ENCODE measurements around the gene ACSS1.

DNA sequence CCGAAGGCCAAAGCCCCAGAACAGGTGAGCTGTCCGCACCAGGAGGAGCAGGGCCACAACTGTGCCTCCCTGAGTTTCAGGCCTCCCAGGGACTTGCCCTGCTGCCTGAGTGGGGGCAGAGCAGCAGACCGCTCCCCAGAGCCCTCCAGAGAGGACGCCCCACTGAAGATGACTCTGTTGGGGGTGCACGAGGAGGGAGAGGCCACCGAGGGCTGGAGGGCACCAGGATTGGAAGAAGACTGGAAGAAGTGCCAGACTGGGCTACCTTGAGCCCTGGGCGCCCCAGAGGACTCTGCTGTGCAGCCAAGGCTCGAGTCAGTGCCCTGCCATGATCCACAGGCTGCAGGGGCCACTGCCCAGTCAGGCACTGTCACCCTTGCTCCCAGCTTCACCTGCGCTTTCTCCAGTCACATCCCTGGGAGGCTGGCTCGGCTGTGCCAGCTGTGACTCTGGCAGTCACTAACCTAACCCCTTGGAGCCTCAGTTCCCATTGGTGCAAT is 97.6 kb downstream of the ACSS1 start:
- TF ChIP-seq YY1 (IDR thresholded peaks at IDR 0.05; ENCODE audit: insufficient read depth, insufficient read length) (no peak), ZNF274 (IDR thresholded peaks at IDR 0.05; ENCODE audit: low read depth, low read length) (no peak), SUZ12 (IDR thresholded peaks at IDR 0.05; ENCODE audit: extremely low read depth, insufficient read depth, insufficient read length) (no peak)
